Stimulated activated effector memory CD8-positive, alpha-beta T cell treated with anti-CD3 and anti-CD28 coated beads, Interleukin-12 subunit alpha, Interleukin-12 subunit beta, amount 100 ng/mL, for 72 hours (primary cell): ENCODE measurements around the gene RPL35A.
"Not testable (repeated sequence)": the region's sequence is repeated elsewhere in the genome, so short reads cannot be mapped to it uniquely, and the experiment has no call there.

Source experiments
- ATAC-seq: fragments of 150-1000 bp; cut with Tn5 transposase; 2 replicates; pipeline ENCODE4 v1.10.0; 2021
- DNase-seq, 2 donors: peaks; one replicate each; pipeline ENCODE4 v3.0.0; 2021 to 2022; ENCODE audit warnings: low spot score in 2 of 2
- H3K27ac Mint-ChIP-seq: one replicate; pipeline ENCODE4 v1.8.0; 2022; ENCODE audit warnings: mild to moderate bottlenecking, mixed read lengths
- H3K36me3 Mint-ChIP-seq: one replicate; pipeline ENCODE4 v1.8.0; 2022; ENCODE audit warnings: mild to moderate bottlenecking, mixed read lengths
- H3K4me1 Mint-ChIP-seq: one replicate; pipeline ENCODE4 v1.8.0; 2022; ENCODE audit warnings: mixed read lengths
- H3K4me3 Mint-ChIP-seq: one replicate; pipeline ENCODE4 v1.8.0; 2022; ENCODE audit warnings: mild to moderate bottlenecking, mixed read lengths
- H3K9me3 Mint-ChIP-seq: one replicate; pipeline ENCODE4 v1.8.0; 2022; ENCODE audit warnings: mixed read lengths

The RPL35A gene

DNA sequence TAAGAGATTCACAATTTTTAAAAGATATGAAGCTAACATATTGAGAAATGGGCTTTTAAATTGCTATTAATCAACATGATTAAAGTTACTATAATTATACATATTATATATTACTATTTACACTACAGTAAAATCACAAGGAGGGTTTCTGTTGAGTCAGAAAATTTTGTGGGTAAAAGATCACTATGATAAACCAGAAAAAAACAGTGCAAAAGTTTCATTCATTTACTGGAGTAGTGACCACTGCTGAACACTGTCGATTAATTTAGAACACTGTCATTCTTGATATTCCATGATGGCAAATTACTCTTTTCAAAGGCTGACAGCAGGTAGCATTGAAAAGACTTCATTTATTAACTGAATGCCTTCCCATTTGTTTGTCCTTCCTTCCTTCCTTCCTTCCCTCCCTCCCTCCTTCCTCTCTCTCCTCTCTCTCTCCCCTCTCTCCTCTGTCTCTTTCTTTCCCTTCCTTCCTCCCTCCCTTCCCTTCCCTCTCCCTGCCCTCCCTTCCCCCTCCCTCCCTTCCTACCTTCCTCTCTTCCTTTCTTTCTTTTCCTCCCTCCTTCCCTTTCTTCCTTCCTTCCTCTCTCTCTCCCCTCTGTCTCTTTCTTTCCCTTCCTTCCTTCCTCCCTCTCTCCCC lies 9.1 kb upstream of the RPL35A start:
- Mint-ChIP-seq H3K4me1 (peaks cover 9% of the 10 kb centered on the region), H3K27ac (peak overlapping the region; percentile 63), H3K9me3 (no peaks in the 10 kb centered on the region), H3K4me3 (no peak overlapping the region), H3K36me3 (peaks cover 5% of the 10 kb centered on the region)
- DNase-seq (no peak), ATAC-seq (peak; percentile 65)

DNA sequence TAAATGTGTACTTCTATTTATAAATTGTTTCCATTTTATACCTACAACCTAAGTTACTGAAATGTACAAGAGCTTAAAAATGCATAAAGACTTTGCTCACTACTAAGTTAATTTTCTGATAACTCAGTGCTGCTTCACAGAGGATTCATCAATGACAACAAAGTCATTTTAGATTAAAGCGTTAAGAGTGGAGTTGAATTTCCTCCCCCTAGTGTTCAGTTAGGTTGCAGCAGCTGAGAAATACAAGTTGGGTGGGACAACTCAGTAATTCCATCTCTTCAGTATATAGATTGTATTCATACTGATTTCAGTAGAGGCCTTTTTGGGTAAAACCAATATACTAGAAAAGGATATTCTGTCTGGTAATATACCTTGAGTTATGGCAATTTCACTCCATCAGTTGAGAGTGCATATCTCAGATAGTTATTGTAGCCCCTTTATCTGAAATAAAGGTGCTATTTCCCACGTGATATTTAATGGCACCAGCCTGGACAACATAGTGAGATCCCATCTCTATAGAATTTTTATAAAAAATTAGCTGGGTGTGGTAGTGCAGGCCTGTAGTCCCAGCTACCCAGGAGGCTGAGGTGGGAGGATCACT lies 6.9 kb upstream of the RPL35A start:
- H3K4me3 Mint-ChIP-seq = no peak overlapping the region
- H3K4me1 Mint-ChIP-seq = peaks cover 9% of the 10 kb centered on the region
- ATAC-seq (peak; percentile 84), DNase-seq (no peak)
- no peaks in the 10 kb centered on the region for H3K9me3 Mint-ChIP-seq
- no peak overlapping the region for H3K27ac Mint-ChIP-seq
- no peaks in the 10 kb centered on the region for H3K36me3 Mint-ChIP-seq

DNA sequence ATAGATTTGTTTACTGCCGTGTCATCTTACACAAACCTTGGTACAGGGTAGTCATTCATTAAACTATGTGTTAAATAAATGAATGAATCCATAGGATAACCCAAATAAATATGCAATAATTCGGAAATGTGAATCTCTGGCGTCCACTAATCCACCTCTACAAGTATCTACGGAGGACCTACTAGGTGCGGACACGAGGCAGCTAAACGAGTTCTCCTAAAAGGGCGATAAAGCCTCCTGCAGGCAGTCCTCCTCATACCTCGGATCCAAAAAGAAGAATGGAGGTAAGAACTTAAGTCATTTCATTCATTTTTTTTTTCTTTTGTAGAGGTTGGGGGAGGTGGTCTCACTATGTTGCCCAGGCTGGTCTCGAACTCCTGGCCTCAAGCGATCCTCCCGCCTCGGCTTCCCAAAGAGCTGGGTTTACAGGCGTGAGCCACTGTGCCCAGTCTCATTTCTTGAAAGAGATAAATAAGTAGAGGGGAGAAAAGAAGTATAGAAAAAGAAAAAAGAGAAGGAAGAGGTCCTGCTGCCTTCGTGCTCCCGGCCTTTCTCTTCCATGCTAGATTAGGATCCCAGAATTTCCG lies 706 bp upstream of the RPL35A start:
- DNase-seq (no peak), ATAC-seq (no peak)
- H3K4me1 Mint-ChIP-seq = peaks cover 40% of the 10 kb centered on the region

DNA sequence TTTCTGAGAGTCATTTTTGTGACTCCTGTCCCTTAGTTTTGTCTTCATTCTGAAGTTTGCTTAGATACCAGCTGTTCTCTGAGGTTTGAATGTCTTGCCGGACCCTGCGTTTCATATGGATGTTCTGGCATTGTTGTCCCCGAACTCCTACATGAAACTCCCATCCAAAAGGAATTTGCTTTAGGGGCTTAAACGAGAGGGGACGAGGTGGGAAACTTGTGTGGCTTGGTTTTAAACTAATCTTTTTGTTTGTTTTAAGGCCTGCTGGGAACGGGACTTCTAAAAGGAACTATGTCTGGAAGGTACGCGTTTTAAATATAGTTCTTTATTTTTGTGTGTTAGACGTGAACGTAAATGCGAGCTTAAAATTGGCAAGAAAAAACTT lies 679 bp downstream of the RPL35A start:
- DNase-seq = no peak
- H3K27ac Mint-ChIP-seq = peak overlapping the region; percentile 99
- ATAC-seq = no peak
- no peaks in the 10 kb centered on the region for H3K9me3 Mint-ChIP-seq
- peaks cover 66% of the 10 kb centered on the region for H3K36me3 Mint-ChIP-seq
- H3K4me1 Mint-ChIP-seq = peaks cover 45% of the 10 kb centered on the region
- peak overlapping the region; percentile 86 for H3K4me3 Mint-ChIP-seq

More for the DNA sequence above, 706 bp upstream of the RPL35A start:
- peak overlapping the region; percentile 99 for H3K27ac Mint-ChIP-seq
- H3K4me3 Mint-ChIP-seq = peak overlapping the region; percentile 86
- peaks cover 52% of the 10 kb centered on the region for H3K36me3 Mint-ChIP-seq
- H3K9me3 Mint-ChIP-seq = no peaks in the 10 kb centered on the region

DNA sequence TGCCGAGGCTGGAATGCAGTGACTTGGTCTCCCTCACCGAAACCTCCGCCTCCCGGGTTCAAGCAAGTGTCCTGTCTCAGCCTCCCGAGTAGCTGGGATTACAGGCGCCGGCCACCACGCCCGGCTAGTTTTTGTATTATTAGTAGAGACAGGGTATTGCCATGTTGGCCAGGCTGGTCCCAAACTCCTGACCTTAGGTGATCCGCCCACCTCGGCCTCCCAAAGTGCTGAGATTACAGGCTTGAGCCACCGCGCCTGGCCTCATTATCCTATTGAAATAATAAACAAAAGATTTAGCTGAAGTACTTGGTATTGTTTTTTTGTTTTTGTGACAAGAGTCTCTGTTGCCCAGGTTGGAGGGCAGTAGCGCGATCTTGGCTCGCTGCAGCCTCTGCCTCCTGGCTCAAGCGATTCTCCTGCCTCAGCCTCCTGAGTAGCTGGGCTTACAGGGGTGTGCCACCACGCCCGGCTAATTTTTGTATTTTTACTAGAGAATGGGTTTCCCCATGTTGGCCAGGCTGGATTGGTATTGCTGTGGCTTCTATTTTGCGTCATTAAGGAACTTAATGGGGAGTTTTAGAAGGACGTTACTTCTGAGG lies 1.5 kb downstream of the RPL35A start:
- Mint-ChIP-seq H3K9me3 (no peaks in the 10 kb centered on the region), H3K27ac (peak overlapping the region; percentile 99), H3K4me3 (peak overlapping the region; percentile 86), H3K4me1 (peaks cover 45% of the 10 kb centered on the region), H3K36me3 (peaks cover 74% of the 10 kb centered on the region)
- DNase-seq (no peak), ATAC-seq (no peak)

DNA sequence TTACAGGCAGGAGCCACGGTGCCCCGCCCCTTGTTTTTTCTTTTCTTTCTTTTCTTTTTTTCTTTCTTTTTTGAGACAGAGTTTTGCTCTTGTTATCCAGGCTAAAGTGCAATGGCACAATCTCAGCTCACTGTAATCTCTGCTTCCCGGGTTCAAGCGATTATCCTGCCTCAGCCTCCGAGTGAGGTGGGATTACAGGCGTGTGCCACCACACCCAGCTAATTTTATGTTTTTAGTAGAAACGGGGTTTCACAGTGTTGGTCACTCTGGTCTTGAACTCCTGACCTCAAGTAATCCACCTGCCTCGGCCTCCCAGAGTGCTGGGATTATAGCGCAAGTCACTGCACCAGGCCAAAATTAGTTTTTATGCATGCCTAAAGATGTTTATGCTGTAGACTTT lies 2.5 kb downstream of the RPL35A start:
- H3K9me3 Mint-ChIP-seq = no peaks in the 10 kb centered on the region
- H3K4me3 Mint-ChIP-seq = peak overlapping the region; percentile 86
- peak overlapping the region; percentile 99 for H3K27ac Mint-ChIP-seq
- ATAC-seq (no peak), DNase-seq (no peak)
- H3K36me3 Mint-ChIP-seq = peaks cover 83% of the 10 kb centered on the region
- peaks cover 48% of the 10 kb centered on the region for H3K4me1 Mint-ChIP-seq

DNA sequence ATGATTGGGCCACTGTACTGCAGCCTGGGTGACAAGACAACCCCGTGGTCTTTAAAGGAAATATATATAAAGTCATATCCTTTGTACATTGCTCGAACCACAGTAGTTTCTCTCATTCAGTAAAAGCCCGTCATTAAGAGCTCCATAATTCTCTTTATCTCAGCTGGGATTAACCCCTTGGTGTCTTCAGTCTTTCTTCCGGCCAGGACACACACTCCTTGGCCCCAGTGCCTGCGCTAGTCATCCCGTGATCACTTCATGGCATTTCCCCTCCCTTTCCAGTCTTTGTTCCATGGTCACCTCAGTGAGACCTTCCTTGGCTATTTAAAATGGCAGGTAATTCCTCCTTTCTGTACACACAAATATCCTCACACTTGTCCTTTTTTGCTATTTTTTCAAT lies 3.3 kb downstream of the RPL35A start:
- ATAC-seq (peak; percentile 23), DNase-seq (no peak)
- Mint-ChIP-seq H3K9me3 (no peaks in the 10 kb centered on the region), H3K4me1 (peaks cover 57% of the 10 kb centered on the region), H3K27ac (peak overlapping the region; percentile 99), H3K36me3 (peaks cover 92% of the 10 kb centered on the region), H3K4me3 (peak overlapping the region; percentile 86)

DNA sequence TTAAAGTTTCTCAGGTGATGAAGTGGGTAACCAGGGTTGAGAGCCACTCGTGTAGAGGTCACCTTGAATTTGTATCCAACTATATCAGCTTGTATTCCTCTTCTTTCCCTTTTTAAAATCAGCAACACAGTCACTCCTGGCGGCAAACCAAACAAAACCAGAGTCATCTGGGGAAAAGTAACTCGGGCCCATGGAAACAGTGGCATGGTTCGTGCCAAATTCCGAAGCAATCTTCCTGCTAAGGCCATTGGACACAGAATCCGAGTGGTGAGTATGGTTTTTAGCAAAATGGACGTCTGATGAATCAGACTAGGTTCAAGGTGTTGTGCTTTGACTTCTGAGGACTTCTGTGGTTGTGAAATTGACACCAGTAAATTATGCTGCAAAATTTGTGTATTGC lies 3.9 kb downstream of the RPL35A start:
- Mint-ChIP-seq H3K4me1 (peaks cover 59% of the 10 kb centered on the region), H3K27ac (peak overlapping the region; percentile 99), H3K36me3 (peaks cover 92% of the 10 kb centered on the region), H3K9me3 (no peaks in the 10 kb centered on the region), H3K4me3 (peak overlapping the region; percentile 86)
- DNase-seq (no peak), ATAC-seq (no peak)

DNA sequence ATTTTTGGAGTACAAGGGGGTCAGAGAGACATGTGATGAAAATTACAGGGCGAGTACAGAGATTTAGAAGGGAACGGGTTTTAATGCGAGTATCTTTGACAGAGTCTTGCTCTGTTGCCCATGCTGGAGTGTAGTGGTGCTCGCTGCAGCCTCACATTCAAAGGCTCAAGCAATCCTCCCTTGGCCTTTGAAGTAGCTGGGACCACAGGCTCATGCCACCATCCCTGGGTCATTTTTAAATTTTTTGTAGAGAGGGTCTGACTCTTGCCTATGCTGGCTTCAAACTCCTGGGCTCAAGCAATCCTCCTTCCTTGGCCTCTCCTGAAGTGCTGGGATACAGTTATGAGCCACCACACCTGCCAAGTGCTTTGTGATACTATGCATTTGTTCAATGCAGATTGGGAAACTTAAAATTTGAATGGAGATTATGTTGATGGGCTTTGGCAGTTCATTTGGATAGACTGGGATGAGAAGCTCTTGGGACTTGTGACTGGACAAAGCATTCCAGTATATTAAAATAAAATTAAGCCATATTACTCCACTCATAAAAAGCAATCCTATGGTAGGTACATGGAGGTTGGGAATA lies 6.0 kb downstream of the RPL35A start:
- Mint-ChIP-seq H3K36me3 (peaks cover 85% of the 10 kb centered on the region), H3K27ac (peak overlapping the region; percentile 8), H3K4me3 (no peak overlapping the region), H3K9me3 (no peaks in the 10 kb centered on the region), H3K4me1 (peaks cover 66% of the 10 kb centered on the region)
- DNase-seq (no peak), ATAC-seq (no peak)

DNA sequence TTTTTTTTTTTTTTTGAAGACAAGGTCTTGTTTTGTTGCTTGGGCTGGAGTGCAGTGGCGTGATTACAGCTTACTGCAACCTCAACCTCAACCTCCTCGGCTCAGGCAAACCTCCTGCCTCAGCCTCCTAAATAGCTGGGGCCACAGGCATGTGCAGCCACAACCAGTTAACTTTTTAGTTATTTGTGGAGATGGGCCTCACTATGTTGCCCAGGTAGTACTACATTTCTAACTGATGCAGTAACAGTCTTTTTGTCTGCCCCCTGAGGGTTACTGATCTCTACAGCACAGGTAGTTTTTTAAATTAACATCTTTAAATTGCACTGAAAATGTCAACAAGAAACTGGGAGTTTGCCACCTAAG lies 6.6 kb downstream of the RPL35A start:
- Mint-ChIP-seq H3K36me3 (peaks cover 79% of the 10 kb centered on the region), H3K27ac (peak overlapping the region; percentile 87), H3K4me3 (no peak overlapping the region), H3K4me1 (peaks cover 70% of the 10 kb centered on the region), H3K9me3 (no peaks in the 10 kb centered on the region)
- ATAC-seq (no peak), DNase-seq (no peak)

DNA sequence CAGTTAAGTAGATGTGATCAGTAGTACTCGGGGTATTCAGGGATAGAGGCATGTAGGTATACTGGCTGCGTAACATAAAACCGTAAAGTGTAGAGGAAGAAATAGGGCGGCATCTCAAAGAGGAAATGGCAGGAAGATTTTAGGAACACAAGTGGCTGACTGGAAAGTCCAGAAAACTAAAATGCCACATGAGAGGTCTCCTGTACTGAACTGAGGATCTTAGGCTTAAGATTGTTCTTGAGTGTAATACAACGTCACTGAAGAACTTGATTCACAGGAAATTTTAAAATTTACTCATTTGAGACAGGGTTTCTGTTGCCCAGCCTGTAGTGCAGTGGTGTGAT lies 7.8 kb downstream of the RPL35A start:
- no peak for DNase-seq
- no peaks in the 10 kb centered on the region for H3K9me3 Mint-ChIP-seq

DNA sequence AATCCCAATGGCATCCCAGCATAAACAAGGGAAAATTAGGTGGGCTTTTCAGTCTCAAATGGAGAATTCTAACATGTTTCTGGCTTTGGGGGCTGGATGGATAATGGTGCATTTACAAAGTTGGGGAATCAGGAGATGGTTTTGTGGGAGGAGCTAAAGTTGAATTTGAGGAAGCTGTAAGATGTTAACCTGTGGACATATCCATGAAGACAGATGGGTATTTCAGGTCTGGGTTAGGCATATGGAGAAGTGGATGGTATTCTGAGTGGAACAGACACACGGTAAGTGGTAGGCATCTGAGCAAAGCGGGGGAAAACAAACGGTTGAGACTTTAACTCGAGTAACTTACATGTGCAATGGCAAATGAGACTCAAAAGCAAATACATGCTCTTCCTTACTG lies 8.4 kb downstream of the RPL35A start:
- H3K9me3 Mint-ChIP-seq = no peaks in the 10 kb centered on the region
- no peak for ATAC-seq
- peaks cover 62% of the 10 kb centered on the region for H3K4me1 Mint-ChIP-seq
- peak overlapping the region; percentile 86 for H3K4me3 Mint-ChIP-seq
- peak overlapping the region; percentile 87 for H3K27ac Mint-ChIP-seq
- peaks cover 61% of the 10 kb centered on the region for H3K36me3 Mint-ChIP-seq
- no peak for DNase-seq

More for the DNA sequence above, 7.8 kb downstream of the RPL35A start:
- Mint-ChIP-seq H3K27ac (peak overlapping the region; percentile 87), H3K36me3 (peaks cover 67% of the 10 kb centered on the region), H3K4me1 (peaks cover 66% of the 10 kb centered on the region), H3K4me3 (peak overlapping the region; percentile 86)
- no peak for ATAC-seq

DNA sequence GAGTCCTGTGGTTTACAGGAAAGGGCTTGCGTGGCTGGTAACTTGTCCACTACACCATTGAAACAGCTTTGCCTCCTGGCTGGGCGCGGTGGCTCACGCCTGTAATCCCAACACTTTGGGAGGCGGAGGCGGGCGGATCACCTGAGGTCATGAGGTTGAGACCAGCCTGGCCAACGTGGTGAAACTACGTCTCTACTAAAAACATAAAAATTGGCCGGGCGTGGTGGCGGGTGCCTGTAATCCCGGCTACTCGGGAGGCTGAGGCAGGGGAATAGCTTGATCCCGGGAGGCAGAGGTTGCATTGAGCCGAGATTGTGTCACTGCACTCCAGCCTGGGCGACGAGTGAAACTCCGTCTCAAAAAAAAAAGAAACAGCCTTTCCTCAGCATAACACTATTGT lies 8.9 kb downstream of the RPL35A start:
- Mint-ChIP-seq H3K4me1 (peaks cover 57% of the 10 kb centered on the region), H3K36me3 (peaks cover 56% of the 10 kb centered on the region), H3K27ac (peak overlapping the region; percentile 87), H3K4me3 (peak overlapping the region; percentile 86)
- DNase-seq, H3K9me3 Mint-ChIP-seq, ATAC-seq: not testable (repeated sequence)

DNA sequence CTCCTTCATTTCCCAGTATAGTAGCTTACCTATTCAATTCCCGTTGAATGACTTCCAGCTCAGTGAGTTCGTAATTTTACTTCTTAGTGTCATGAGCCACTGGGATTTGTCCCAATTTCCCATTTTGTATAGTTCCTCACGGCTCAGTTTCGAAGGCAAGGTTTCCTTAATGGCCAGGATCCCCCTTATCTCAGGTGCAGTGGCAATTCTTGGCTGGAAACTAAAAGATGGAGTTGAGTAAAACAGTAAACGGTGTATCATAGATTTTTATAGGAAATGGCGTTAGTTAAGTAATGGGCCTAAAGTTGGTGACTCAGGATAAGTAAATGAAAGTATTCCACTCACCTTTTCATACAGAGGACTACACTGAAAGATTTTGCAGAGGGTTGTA lies 9.5 kb downstream of the RPL35A start:
- ATAC-seq (peak; percentile 33), DNase-seq (no peak)
- Mint-ChIP-seq H3K9me3 (no peaks in the 10 kb centered on the region), H3K4me1 (peaks cover 50% of the 10 kb centered on the region), H3K27ac (peak overlapping the region; percentile 87), H3K4me3 (peak overlapping the region; percentile 86), H3K36me3 (peaks cover 50% of the 10 kb centered on the region)

DNA sequence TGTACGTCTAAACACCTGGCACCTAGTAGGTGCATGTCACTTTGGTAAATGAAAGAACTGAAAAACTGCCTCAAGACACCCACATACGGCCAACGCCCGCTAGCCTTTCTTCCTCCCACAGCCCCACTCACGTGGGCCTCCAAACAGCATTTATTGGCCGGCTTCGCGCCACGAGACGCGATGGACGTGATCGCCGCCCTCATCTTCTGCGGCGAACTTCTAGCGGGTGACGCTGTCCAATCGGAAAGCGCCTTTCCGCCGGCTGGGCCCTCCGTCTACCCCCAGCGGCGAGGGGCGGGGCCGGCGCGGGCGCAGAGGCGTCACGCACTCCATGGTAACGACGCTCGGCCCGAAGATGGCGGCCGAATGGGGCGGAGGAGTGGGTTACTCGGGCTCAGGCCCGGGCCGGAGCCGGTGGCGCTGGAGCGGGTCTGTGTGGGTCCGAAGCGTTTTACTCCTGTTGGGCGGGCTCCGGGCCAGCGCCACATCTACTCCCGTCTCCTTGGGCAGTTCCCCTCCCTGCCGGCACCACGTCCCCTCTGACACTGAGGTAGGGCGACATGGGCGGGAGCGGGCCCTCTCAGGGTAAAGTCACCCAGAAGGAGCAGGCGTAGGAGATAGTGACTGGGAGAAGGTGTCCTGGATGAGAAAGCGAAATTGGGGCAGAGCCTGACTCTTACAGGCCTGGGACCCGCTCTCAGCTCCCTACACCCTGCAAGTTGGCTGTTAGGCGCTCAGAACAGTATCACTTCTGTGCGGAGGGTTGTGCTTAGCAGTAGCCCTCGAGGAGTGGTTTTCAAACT lies 10.1 kb downstream of the RPL35A start, which contains the start of gene LMLN:
Gene LMLN, plus strand, starts transcription at position 327 of the 803 bp plus-strand sequence. Its CDS starts 29 bp downstream, at position 356.
- Mint-ChIP-seq H3K36me3 (peaks cover 44% of the 10 kb centered on the region), H3K4me1 (peaks cover 48% of the 10 kb centered on the region), H3K27ac (peak within 1 kb of the TSS; percentile 87), H3K9me3 (no peaks in the 10 kb centered on the region), H3K4me3 (peak within 1 kb of the TSS; percentile 86)
- ATAC-seq (peak; percentile 96), DNase-seq (peak; percentile 90 to 94)
